Mucosa of gallbladder (tissue), 1 donor: ENCODE results near the gene SNRPA. TPM values are rescaled to one million over a fixed set of nuclear protein-coding genes. Genes with fewer than 3 reads are reported as not detected.
"Not testable (repeated sequence)": the region's sequence is repeated elsewhere in the genome, so short reads cannot be mapped to it uniquely, and the experiment has no call there.

Experiments
- DNase-seq: peaks from one replicate; pipeline ENCODE4 v3.0.0-alpha.2; 2020; ENCODE audit warnings: low spot score
- total RNA-seq: library from RNA; stranded (reverse); gene quantifications from one replicate; pipeline ENCODE4 v1.2.1, GENCODE V29; 2021
- donor health status: DM: no; HTN: no; CAD: no.

The SNRPA gene
- total RNA-seq, 1 donor from 2014 or later, result 58.1 TPM

- DNase-seq, result no peak
These were observed 50.7 kb downstream of the SNRPA start for GRCh38 chr19:40801426-40802299.

GRCh38 chr19:40802300-40803169, 51.5 kb downstream of the SNRPA start:
- peak; percentile 64 for DNase-seq

- DNase-seq, result no peak
These were observed 52.3 kb downstream of the SNRPA start for GRCh38 chr19:40803170-40803856.

GRCh38 chr19:40803857-40804782, 53.1 kb downstream of the SNRPA start:
- DNase-seq, result peak; percentile 70

GRCh38 chr19:40804783-40805242, 53.8 kb downstream of the SNRPA start:
- no peak for DNase-seq

GRCh38 chr19:40805258-40805868, 54.4 kb downstream of the SNRPA start:
- no peak for DNase-seq

GRCh38 chr19:40806423-40807146, 55.6 kb downstream of the SNRPA start:
- DNase-seq, result peak; percentile 70

GRCh38 chr19:40807147-40808020, 56.4 kb downstream of the SNRPA start:
- DNase-seq, result no peak

- no peak for DNase-seq
These were observed 57.0 kb downstream of the SNRPA start for GRCh38 chr19:40808021-40808325.

- DNase-seq, result no peak
These were observed 57.5 kb downstream of the SNRPA start for GRCh38 chr19:40808497-40808896.

GRCh38 chr19:40809358-40810086, 58.5 kb downstream of the SNRPA start:
- DNase-seq, result no peak

GRCh38 chr19:40810160-40810559, 59.2 kb downstream of the SNRPA start:
- no peak for DNase-seq

- peak; percentile 82 for DNase-seq
These were observed 59.8 kb downstream of the SNRPA start for GRCh38 chr19:40810649-40811408.

- no peak for DNase-seq
These were observed 60.7 kb downstream of the SNRPA start for GRCh38 chr19:40811478-40812341.

GRCh38 chr19:40812571-40812970, 61.6 kb downstream of the SNRPA start:
- DNase-seq, result not testable (repeated sequence)

- no peak for DNase-seq
These were observed 62.2 kb downstream of the SNRPA start for GRCh38 chr19:40813182-40813581.
